Neutrophil (primary cell): Measurements from ENCODE around the gene HCN3.

Experiments used
- H3K27ac ChIP-seq: fragments of 200-600 bp; sonication (generic); 2 replicates; pipeline ENCODE4 v1.5.1; 2016; ENCODE audit warnings: mild to moderate bottlenecking, moderate library complexity
- H3K27me3 ChIP-seq: fragments of 200-600 bp; sonication (generic); 2 replicates; pipeline ENCODE4 v1.6.0; 2016; ENCODE audit warnings: mild to moderate bottlenecking
- H3K36me3 ChIP-seq: fragments of 200-600 bp; sonication (generic); 2 replicates; pipeline ENCODE4 v1.5.1; 2017
- H3K4me1 ChIP-seq, 2 experiments: fragments of 200-600 bp in 1 of 2; sonication (generic) in 1 of 2; 1 replicate in 1 of 2; 2 replicates in 1 of 2; pipeline versions ENCODE4 v1.5.1 to v1.6.1; 2013 to 2016; ENCODE audit warnings: low read depth in 1 of 2, low read length in 1 of 2, mild to moderate bottlenecking in 1 of 2, moderate library complexity in 1 of 2; ENCODE audit not compliant: control insufficient read depth in 1 of 2, insufficient read depth in 1 of 2
- H3K4me3 ChIP-seq, 2 experiments: fragments of 200-600 bp in 1 of 2; sonication (generic) in 1 of 2; 1 replicate in 1 of 2; 2 replicates in 1 of 2; pipeline ENCODE4 v1.5.1; 2013 to 2016; ENCODE audit warnings: low read depth in 1 of 2, low read length in 1 of 2, mild to moderate bottlenecking in 1 of 2, moderate library complexity in 1 of 2
- H3K9me3 ChIP-seq: fragments of 200-600 bp; sonication (generic); 2 replicates; pipeline ENCODE4 v1.5.1; 2016
- TF ChIP-seq, protein P1 (sequence below): fragments of 200-600 bp; sonication (generic); IDR thresholded peaks from 2 replicates; pipeline ENCODE4 v1.5.1; 2016; ENCODE audit warnings: antibody characterized with exemption

The HCN3 gene

DNA sequence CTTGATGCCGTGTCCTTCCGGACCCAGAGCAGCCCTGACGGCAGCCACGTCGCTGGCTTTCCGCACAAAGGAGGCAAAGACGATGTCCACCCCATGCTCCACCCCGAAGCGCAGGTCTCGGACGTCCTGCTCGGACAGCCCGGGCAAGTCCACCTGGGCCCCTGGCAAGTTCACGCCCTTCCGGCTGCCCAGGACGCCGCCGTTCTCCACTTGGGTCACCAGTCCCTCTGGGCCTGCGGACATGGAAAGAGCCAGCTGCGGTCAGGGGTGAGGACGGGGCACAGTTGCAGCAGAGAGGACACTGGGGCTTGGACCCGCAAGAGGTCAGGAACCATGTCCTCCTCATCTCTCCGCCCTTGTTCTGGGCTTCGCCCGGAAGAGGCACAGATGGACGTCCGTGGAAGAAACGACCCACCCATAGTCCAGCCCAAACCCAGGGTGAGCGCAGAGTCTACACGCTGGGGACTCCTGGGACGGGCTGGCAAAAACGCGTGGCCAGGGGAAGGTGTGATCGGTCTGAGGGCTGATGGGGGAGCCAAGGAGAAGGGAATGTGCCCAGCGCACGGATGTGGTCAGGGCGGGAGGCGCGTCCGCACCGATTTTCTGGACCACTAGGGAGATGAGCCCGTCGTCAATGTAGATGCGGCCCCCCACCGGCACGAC lies 17.4 kb downstream of the HCN3 start:
- H3K4me3 ChIP-seq = no peak overlapping the region
- H3K27ac ChIP-seq = no peak overlapping the region
- H3K36me3 ChIP-seq = no peaks in the 10 kb centered on the region
- H3K4me1 ChIP-seq = no peaks in the 10 kb centered on the region
- TF ChIP-seq, protein P1, sequence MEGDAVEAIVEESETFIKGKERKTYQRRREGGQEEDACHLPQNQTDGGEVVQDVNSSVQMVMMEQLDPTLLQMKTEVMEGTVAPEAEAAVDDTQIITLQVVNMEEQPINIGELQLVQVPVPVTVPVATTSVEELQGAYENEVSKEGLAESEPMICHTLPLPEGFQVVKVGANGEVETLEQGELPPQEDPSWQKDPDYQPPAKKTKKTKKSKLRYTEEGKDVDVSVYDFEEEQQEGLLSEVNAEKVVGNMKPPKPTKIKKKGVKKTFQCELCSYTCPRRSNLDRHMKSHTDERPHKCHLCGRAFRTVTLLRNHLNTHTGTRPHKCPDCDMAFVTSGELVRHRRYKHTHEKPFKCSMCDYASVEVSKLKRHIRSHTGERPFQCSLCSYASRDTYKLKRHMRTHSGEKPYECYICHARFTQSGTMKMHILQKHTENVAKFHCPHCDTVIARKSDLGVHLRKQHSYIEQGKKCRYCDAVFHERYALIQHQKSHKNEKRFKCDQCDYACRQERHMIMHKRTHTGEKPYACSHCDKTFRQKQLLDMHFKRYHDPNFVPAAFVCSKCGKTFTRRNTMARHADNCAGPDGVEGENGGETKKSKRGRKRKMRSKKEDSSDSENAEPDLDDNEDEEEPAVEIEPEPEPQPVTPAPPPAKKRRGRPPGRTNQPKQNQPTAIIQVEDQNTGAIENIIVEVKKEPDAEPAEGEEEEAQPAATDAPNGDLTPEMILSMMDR = no peak
- H3K27me3 ChIP-seq = peaks cover 77% of the 10 kb centered on the region
- H3K9me3 ChIP-seq = no peaks in the 10 kb centered on the region

DNA sequence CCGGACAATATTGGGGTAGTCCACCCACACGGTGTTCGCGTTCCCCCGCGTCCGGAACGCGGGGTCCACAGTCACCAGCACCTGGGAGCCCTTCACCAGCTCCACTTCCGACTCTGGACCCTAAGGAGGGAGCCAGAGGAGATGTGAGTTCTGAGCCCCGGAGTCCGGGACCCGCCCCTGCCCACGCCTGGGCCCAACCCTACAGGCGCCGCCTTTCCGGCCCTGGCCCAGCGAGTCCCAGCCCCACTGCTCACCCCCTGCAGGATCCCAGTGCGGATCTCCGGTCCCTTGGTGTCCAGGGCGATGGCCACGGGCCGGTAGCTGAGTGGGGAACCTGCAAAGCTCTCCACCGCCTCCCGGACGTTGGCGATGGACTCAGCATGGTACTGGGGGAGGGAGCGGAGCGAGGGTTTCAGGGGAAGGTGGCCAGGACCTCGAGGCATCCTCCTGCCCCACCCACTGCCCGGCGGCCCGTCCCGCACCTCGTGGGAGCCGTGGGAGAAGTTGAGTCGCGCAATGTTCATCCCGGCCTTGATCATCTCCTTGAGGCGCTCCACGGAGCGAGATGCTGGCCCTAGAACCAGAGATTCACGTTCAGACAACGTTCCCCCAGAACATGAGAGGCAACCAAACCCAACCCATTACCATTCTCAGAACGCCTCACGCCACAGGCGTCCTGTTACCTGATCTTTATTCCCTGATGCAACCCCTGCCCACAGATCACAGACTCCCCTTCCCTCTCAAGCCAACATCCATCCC lies 18.1 kb downstream of the HCN3 start:
- Histone ChIP-seq H3K36me3 (no peaks in the 10 kb centered on the region), H3K4me3 (no peak overlapping the region), H3K27ac (no peak overlapping the region), H3K9me3 (no peaks in the 10 kb centered on the region), H3K27me3 (peaks cover 70% of the 10 kb centered on the region), H3K4me1 (no peaks in the 10 kb centered on the region)
- TF ChIP-seq, protein P1 = no peak

DNA sequence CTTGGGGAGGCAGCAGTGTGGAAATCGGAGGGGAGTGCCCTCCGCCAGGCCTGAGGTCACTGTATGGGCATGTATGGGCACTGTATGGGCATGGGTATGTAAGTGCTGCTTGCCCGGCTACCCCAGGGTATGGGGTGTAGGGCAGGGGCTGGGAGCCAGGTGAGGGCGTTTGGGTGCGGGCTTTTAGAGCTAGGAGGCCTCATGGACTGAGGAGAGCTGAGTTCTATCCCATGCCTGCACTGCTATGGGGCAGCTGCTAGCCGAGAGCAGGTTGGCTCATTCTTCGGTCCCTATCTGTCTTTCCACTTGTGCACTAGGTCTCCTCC lies 18.6 kb downstream of the HCN3 start:
- TF ChIP-seq, protein P1 = no peak
- Histone ChIP-seq H3K4me1 (no peaks in the 10 kb centered on the region), H3K9me3 (no peaks in the 10 kb centered on the region), H3K27me3 (peaks cover 67% of the 10 kb centered on the region), H3K4me3 (no peak overlapping the region), H3K27ac (no peak overlapping the region), H3K36me3 (no peaks in the 10 kb centered on the region)

DNA sequence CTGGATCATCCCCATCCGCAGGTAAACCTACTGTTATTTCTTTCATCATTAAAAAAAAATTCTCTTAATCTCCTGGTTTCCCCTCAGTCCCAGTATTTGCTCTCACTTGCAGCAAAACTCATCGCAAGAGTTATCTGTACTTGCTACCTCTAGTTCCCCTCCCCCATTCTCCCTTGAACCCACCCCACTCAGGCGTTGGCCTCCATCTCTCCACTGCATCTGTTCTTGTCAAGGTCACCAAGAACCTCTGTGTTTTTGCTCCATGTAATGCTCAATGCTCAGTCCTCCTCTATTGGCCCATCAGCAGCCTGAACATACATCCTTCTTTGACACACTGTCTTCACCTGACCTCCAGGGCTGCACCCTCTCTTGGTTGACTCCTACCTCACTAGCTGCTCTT lies 19.4 kb downstream of the HCN3 start:
- Histone ChIP-seq H3K4me3 (no peak overlapping the region), H3K27me3 (peaks cover 60% of the 10 kb centered on the region), H3K9me3 (no peaks in the 10 kb centered on the region), H3K36me3 (no peaks in the 10 kb centered on the region), H3K27ac (no peak overlapping the region), H3K4me1 (no peaks in the 10 kb centered on the region)
- TF ChIP-seq, protein P1 = no peak

DNA sequence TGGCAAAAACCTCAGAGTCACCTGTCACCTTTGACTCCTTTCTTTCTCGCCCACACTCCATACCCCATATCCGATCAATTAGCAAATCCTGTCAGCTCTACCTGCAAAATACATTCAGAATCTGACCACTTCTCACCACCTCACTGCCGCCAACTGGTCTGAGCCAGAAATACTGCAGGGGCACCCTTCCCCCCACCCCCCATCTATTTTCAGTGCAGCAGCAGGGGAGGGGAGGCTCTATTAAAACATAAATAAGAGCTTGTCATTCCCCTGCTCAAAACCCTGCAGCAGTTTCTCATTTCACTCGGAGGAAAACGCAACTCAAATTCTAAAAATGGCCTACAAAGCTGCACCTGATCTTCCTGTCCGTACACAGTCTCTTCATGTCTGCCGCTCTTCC lies 20.1 kb downstream of the HCN3 start:
- TF ChIP-seq, protein P1 = no peak

More for the DNA sequence above, 20.1 kb downstream of the HCN3 start:
- peaks cover 53% of the 10 kb centered on the region for H3K27me3 ChIP-seq
- H3K4me3 ChIP-seq = no peak overlapping the region
- H3K4me1 ChIP-seq = no peaks in the 10 kb centered on the region
- H3K36me3 ChIP-seq = no peaks in the 10 kb centered on the region
- no peak overlapping the region for H3K27ac ChIP-seq
- H3K9me3 ChIP-seq = no peaks in the 10 kb centered on the region
